ENCODE results near the gene SH2D2A.

SH2D2A gene

DNA sequence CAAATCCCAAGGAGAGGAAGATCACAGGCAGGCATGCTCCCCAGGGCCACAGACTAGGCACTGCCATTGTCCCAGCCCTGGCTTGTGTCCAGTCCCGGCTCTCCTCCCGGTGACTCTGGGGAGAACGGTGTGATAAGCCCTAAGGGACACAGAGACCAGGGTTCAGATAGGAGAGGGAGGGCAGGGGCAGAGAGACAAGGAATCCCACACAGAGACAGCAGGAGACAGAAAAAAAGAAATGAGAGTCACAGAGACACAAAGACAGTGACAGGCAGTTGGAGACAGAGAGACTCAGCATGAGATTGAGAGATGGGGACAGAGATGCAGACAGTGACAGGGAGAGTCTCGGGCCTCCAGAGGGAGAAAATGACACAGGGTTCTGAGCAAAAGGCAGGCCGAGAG is 41.9 kb upstream of the SH2D2A start:
- TF ChIP-seq POLR2A (IDR thresholded peaks at IDR 0.05; ENCODE audit: extremely low read depth, insufficient read length): no peak
- TF ChIP-seq, protein P1, sequence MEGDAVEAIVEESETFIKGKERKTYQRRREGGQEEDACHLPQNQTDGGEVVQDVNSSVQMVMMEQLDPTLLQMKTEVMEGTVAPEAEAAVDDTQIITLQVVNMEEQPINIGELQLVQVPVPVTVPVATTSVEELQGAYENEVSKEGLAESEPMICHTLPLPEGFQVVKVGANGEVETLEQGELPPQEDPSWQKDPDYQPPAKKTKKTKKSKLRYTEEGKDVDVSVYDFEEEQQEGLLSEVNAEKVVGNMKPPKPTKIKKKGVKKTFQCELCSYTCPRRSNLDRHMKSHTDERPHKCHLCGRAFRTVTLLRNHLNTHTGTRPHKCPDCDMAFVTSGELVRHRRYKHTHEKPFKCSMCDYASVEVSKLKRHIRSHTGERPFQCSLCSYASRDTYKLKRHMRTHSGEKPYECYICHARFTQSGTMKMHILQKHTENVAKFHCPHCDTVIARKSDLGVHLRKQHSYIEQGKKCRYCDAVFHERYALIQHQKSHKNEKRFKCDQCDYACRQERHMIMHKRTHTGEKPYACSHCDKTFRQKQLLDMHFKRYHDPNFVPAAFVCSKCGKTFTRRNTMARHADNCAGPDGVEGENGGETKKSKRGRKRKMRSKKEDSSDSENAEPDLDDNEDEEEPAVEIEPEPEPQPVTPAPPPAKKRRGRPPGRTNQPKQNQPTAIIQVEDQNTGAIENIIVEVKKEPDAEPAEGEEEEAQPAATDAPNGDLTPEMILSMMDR (IDR thresholded peaks at IDR 0.05; ENCODE audit: low read depth, low read length): no peak
- TF ChIP-seq, protein P2, sequence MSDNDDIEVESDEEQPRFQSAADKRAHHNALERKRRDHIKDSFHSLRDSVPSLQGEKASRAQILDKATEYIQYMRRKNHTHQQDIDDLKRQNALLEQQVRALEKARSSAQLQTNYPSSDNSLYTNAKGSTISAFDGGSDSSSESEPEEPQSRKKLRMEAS (IDR thresholded peaks at IDR 0.05; ENCODE audit: low read depth, low read length): no peak
- TF ChIP-seq MYC (IDR thresholded peaks at IDR 0.05; ENCODE audit: low read depth, low read length): no peak
- H3K4me3 ChIP-seq (ENCODE audit: low read depth, low read length): no peak overlapping the region
- DNase-seq (ENCODE audit: low read depth): no peak

DNA sequence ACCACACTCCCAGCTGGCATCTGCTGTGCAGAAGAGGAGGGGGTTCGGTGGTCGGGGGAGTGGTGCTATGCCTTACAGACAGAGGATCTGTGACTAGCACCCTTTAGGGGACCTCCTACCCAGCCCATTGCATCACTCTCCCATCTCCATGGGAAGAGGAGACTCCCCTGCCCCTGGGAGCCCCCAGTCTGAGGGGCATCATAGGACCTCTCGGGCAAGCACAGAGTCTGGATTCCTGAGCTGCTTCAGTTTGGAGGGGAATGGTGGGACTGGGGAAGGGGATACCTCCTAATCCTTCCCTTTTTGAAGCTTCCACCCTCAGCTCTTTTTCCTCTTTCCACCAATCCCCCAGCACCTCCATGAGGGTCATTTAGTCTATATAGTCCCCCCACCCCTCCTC is 40.9 kb upstream of the SH2D2A start:
- TF ChIP-seq POLR2A (IDR thresholded peaks at IDR 0.05; ENCODE audit: extremely low read depth, insufficient read length): no peak
- TF ChIP-seq, protein P2 (IDR thresholded peaks at IDR 0.05; ENCODE audit: low read depth, low read length): no peak
- no peak for TF ChIP-seq MYC (IDR thresholded peaks at IDR 0.05; ENCODE audit: low read depth, low read length)
- TF ChIP-seq, protein P1 (IDR thresholded peaks at IDR 0.05; ENCODE audit: low read depth, low read length): no peak
- no peak for DNase-seq (ENCODE audit: low read depth)
- H3K4me3 ChIP-seq (ENCODE audit: low read depth, low read length): no peak overlapping the region

DNA sequence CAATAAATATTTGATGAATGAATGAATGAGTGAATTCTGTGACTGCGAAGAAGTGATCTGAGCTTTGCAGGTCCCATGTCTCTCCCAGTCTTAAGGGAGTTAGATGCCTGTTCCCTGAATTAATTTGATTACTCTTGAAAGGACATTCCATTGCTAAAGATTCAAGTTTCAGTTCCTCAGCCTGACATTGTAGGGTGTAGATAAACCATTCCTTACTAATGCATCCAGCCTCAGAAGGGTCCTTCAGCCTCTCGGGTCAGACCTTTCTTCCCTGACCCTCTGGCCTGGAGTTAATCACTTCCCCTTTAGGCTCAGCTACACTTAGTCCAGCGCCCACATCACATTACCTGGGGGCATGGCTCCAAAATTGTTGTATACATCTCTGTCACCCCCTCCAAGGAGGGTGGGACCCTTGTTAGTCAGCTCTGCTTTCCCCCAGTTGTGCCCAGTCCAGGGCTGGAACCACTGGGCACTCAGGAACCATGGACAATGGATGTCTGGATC is 39.7 kb upstream of the SH2D2A start:
- H3K4me3 ChIP-seq (ENCODE audit: low read depth, low read length): no peak overlapping the region
- no peak for TF ChIP-seq MYC (IDR thresholded peaks at IDR 0.05; ENCODE audit: low read depth, low read length)
- TF ChIP-seq POLR2A (IDR thresholded peaks at IDR 0.05; ENCODE audit: extremely low read depth, insufficient read length): no peak
- TF ChIP-seq, protein P2 (IDR thresholded peaks at IDR 0.05; ENCODE audit: low read depth, low read length): no peak
- TF ChIP-seq, protein P1 (IDR thresholded peaks at IDR 0.05; ENCODE audit: low read depth, low read length): no peak
- DNase-seq (ENCODE audit: low read depth): no peak

DNA sequence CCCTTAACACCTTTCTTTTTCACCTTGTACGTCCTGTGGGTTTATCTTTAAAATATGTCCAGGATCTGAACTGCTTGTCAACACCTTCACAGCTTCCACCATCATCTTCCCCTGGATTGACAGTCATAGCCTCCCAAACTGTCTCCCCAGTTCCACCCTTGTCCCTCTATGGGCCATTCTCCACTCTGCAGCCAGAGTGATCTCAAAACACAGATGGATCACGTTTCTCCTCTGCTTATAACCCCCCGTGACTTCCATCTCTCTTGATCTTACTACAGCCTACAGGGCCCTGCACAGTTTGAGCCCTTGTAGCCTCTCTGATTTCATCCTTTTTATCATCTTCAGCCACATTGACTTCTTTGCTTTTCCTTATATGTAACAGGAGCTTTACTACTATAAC is 38.0 kb upstream of the SH2D2A start:
- no peak for TF ChIP-seq MYC (IDR thresholded peaks at IDR 0.05; ENCODE audit: low read depth, low read length)
- TF ChIP-seq, protein P2 (IDR thresholded peaks at IDR 0.05; ENCODE audit: low read depth, low read length): no peak
- TF ChIP-seq, protein P1 (IDR thresholded peaks at IDR 0.05; ENCODE audit: low read depth, low read length): no peak
- no peak for TF ChIP-seq POLR2A (IDR thresholded peaks at IDR 0.05; ENCODE audit: extremely low read depth, insufficient read length)
- no peak for DNase-seq (ENCODE audit: low read depth)
- H3K4me3 ChIP-seq (ENCODE audit: low read depth, low read length): no peak overlapping the region

DNA sequence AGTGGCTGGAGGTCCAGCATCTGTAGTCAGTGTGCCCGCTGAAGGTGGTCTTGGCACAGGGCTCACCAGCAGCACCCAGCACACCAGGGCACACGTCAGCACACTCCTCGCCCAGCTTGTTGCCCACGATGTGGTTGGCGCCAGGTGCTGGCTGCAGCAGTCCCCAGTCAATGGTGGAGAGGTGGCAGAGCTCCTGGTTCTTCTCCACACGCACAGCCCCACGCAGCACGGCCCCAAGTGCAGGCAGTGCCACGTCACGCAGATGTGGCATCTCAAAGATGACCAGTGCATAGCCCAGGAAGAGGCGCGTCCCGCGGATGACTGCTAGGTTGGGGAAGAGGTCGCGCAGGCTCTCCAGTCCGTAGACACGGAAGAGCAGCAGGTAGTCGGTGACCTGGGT is 37.1 kb upstream of the SH2D2A start:
- H3K4me3 ChIP-seq (ENCODE audit: low read depth, low read length): no peak overlapping the region
- DNase-seq (ENCODE audit: low read depth): no peak
- TF ChIP-seq MYC (IDR thresholded peaks at IDR 0.05; ENCODE audit: low read depth, low read length) (no peak), POLR2A (IDR thresholded peaks at IDR 0.05; ENCODE audit: extremely low read depth, insufficient read length) (no peak)
- TF ChIP-seq, protein P2 (IDR thresholded peaks at IDR 0.05; ENCODE audit: low read depth, low read length): no peak
- TF ChIP-seq, protein P1 (IDR thresholded peaks at IDR 0.05; ENCODE audit: low read depth, low read length): no peak

All from NB4 (cell line).